KG1 (cell line): ENCODE measurements around the gene SRPX2.

Source experiments
- DNase-seq: peaks from one replicate; lab custom pipeline; 2025; lab: John Stamatoyannopoulos, UW

Gene SRPX2

DNA sequence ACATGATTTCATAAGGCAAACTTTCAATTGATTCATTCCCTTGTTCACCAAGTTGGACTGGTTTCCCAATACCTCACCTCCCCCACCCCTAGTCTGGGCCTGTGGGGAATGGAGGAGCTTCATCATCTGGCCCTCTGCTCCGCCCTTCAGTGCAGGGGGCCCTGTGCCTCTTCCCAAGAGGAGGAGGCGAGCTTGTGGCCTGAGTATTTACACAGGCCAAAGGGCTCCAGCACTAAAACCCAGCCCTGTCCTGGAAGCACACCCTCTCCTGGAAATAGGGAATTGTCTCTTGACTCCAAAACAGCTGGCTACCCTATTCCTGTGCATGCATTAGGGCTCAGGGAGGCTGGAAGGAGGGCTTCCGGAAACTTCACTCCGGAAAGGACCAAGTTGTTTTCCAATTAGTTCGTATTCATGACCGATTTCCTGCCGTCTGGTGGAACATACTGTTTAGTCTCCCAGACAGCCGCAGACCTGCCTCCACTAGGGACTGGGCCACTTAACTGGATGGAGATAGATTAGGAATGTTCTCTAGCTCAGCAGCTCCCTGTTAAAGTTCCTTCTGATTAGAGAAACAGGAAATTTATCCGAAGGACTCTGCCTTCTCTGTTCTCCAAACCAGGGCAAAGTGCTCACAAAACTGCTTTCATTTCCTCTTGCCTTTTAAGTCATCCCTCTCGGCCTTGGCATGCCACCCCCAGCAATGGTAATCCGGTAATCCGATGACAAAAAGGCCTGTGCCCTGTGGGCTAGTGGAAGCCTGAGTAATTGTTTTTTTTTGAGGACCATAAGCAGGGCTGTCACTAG is 5.8 kb downstream of the SRPX2 start:
- DNase-seq = no peak

DNA sequence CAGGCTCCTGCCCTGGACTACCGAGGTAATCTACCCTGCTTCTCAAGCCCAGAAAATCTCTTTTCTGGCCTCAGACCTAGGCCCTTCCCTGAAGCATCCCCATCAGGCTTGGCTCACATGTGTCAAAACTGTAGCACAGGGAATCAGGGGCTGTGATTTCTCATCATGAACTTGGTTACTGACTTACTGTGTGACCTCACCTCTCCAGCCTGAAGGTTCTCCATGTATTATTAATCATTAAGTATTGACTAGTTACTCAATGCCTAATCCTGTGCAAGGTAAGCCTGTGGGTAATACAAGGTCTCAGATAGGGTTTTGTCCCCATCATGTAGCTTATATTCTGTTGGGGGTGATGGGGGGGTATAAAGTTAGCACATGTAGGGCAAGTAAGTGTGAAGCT is 6.8 kb downstream of the SRPX2 start:
- no peak for DNase-seq

DNA sequence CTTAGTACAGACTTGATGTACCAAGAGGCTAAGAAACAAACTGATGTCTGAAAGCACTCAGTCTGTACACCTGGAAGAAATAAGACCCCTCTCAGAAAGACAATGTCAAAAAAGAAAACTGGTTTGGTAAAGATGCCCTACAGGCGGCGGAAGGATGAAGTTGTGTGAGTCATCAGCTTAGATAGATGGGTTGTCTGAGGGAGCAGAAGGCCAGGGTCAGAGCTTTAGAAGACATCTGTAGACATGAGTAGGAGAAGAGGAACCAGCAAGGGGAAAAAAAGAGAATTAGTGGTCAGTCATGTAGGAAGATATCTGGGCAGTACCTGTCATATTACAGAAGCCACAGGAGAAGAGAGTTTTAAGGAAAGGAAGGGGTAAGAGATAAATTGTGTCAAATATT is 8.3 kb downstream of the SRPX2 start:
- DNase-seq = no peak

DNA sequence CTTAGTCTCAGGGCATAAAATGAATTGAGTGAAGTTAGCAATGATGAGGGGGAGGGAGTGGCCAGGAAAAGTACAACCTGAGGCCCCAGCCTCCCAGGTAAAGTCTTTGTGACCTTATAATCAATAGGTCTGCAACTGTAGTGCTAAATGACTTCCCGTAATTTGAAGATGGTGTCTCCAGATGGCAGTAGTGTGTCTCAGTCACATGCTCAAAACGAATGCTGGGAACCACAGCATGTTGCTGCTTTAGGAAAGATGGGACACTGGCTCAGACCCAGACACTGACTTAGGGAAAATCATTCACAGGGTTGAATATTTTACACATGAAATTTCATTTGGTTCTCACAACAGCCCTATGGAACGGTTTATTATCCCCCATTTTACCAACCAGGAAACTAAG is 10.3 kb downstream of the SRPX2 start:
- no peak for DNase-seq

DNA sequence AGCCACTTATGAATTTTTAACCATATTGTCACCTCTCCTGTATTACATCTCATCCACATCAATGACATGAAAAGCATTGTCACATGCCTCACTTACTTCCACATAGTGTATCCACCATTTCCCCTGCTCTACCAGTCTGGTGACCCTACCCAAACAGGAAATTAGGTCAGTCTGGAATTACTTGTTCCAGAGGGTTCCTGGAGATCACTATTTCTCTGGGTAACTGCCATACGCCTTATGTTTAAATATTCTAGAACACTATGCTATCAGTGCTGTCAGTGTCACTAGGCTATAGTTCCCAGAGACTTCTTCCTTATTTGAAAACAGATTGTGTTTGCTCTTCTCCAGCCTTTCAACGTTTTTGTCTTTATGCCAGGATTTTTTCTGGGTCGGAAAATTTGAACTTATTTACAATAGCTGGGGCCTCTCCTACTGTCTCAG is 15.0 kb downstream of the SRPX2 start:
- DNase-seq = no peak

DNA sequence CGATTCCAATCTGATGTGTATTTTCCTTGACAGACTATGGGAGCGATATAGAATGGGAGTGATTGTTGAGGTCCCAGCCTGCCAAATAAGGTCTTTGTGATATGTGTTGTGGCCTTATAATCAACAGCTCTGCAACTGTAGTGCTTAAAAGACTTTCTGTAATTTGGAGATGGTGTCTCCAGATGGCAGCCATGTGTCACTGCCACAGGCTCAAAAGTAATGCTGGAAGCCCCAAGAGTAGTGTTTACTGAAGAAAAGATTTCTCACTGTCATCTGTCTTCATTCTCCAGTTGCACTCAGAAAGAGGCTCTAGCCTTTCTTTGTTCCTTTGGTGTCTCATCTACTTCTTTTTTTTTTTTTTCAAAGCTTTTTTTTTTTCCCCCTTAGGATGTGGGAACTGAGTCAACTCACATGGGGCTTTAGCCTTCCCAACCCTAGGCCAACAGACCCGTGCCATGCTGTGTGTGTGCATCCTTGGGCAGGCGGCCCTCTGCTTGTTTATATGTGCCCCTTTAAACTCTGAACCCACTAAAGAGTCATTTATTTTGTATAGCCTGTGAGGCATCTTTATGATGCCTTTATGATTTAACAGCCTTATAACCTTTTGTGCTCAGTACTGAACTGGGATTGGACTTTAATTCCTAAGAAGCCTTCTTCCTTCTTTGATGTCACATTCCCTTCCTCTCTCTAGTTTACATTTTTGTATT is 15.6 kb downstream of the SRPX2 start:
- DNase-seq = no peak

DNA sequence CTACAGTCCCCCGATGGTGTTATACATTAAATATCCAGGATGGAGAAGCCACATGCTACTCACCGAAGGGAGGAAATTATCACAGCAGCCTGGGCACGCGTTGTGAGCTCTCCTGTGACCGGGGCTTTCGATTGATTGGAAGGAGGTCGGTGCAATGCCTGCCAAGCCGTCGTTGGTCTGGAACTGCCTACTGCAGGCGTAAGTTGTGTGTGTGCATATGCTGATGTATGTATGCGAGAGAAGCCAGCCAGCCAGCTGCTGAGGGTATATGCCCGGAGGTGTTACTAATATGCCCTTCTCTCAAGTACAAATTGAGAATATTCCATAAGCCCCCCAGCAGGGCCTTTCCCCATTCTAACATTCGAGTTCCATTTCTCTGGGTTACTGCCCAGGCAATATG is 18.2 kb downstream of the SRPX2 start:
- no peak for DNase-seq

DNA sequence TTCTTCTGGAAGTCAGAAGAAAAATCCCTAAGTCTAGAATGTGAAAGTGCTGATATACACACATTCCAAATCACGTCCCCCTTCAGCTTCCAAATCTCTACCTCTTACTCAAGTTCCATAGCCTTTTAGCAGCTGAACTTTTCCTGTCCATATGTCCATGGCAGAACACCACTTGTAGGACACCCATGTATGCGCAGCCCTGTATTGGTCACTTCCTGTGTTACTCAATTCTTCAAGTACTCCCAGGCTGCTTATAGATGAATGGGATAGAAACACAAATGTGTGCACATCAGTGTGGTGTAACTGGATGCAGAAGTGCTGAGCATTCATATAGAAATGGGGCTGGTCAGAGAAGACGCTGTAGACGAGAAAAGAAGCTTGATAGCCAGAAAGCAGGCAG is 18.8 kb downstream of the SRPX2 start:
- DNase-seq = no peak

DNA sequence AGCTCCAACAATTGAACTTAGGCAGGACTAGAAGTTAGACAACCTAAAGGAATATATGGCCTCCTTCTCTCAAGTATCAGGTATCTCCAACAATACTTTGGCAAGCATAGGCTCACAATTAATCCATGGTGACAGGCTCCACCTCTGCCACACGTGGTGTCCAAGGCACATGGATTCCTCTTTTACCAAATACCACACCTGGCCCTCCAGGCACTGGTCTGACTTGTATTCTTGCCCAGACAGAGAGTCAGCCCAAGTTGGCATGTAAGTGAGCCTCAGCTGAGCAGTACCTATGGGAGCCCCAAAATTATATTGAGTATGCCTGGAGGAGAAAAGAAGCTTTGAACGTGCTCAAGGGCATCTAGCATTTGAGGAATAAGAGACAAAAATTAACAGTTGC is 19.6 kb downstream of the SRPX2 start:
- DNase-seq = no peak

DNA sequence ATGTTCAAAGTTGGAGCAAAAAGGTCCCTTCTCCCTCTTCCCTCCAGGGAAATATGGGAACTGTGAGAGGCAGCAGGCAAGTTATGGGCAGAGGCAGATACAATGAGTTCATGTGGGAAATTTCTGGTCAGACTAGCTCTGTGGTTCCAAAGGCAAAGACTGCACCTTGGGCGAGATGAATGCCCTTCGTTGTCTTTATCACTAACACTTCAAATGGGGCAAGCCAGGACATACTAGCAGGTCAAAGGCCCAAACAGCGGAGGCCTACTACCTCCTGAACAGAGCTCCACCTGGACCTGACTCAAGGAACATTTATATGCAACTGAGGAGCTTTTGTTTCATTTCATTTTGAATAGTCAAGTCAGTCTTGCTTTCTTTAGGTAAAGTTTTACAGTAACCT is 29.0 kb downstream of the SRPX2 start:
- no peak for DNase-seq

DNA sequence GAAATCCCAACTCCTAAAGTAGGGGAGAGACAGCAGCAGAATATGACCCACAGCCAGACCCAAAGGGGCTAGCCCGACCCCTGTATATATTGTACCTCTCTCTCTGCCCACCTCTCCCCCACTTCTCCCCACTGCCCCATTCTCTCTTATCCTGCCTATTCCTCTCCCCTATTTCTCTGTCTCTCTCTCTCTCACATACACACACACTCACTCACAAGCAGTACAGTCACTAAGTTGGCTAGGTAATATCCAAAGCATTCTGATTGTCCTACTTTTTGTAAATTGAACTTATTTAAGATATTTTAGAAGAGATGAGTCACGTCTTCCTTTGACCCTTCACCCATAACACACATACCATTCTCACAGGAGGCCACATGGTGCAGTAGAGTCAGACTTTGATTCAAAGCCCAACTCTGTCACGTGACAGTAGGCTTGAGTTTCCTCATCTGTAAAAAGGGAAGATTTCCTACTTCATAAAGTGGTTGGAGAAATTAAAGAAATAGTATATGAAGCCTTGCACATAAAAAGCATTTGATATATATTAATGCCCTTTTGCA is 29.5 kb downstream of the SRPX2 start:
- no peak for DNase-seq

DNA sequence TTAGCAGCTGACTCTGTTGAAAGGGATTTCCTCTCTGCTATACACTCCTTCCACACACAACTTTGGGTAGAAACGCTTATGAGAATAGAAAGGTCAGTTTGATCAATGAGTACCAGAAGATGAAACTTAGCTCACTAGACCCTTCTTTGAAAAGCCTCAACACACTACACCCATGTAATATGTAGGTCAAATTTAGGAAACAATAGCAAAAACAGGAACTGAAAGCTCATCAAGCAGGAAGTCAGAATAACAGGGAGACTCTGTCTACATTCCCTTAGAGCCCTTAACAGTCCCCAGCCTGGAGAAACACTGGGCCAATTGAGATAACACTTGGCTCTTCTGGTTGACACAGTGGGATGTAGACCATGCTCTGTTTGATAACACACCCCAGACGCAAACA is 30.7 kb downstream of the SRPX2 start:
- DNase-seq = no peak

DNA sequence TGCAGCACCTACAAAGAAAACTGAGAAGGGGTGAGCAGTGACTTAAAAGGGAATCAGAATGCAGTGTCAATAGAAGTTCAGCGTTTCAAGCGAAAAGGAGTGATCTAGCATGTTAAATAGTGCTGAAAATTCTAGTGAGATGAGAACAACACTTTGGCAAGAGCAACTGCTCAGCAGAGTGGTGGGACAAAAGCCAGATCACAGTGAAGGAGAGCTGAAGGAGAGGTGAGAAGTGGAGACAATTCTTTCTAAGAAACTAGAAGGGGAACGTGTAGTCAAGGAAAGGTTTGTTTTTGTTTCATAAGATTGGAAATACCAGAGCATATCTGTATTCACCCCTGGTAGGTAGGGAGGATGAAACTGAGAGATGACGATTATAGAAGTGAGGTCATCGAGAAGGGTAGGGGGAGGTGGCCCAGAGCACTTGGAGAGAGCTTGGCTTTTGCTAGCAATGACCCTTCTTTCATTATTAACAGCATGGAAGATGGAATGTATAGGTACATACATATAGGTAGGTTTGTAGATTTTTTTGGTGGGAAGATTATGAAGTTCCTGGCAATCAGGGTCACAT is 33.7 kb downstream of the SRPX2 start:
- DNase-seq = no peak

DNA sequence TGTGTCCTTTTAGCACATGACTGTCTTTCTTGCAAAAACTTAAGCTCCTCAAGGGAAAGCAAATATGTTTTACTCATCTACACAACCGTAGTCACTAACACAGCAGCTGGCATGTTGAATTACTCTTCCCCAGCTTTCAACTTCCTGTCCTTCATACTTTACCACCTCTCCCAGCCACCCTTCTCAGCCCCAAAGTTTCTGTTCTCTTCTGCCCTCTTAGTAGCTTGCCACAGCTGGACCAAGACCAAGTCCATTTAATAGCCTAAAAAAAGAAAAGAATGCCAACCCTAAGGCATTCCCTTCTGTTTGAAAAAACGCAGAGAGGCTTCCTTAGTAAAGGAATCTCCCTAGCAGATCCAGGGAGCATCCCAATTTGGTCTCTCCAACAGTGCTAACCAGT is 36.8 kb downstream of the SRPX2 start:
- DNase-seq = no peak

DNA sequence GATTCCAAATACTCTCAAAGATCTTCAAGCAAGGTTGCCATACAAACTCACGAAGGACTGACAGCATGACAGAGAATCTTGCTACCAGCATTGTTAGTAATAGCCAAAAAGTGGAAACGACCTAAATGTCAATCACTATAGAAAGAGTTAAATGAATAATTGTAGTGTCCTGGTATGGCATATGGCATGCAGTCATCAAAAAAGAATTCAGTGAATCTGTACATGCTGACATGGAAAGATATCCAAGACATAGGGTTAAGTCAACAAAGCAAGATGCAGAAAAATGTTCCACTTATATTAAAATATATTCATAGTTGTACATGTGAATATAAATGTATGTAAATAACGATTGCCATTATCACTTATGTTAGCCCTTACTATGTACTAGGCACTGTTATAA is 37.6 kb downstream of the SRPX2 start:
- DNase-seq = no peak

DNA sequence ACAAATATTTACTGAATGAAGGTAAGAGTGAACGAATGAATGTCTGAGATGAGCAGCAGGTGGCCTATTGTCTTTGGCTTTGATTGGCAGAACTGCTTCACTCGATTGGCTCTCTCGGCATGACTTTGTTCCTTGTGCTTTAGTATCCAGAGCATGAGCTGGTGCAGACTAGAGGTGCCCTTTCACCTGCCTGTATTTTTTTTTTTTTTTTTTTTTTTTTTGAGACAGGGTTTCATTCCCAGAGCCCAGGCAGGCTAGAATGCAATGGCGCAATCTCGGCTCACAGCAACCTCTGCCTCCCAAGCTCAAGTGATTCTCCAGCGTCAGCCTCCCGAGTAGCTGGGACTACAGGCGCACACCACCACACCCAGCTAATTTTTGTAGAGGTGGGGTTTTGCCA is 38.9 kb downstream of the SRPX2 start:
- no peak for DNase-seq

DNA sequence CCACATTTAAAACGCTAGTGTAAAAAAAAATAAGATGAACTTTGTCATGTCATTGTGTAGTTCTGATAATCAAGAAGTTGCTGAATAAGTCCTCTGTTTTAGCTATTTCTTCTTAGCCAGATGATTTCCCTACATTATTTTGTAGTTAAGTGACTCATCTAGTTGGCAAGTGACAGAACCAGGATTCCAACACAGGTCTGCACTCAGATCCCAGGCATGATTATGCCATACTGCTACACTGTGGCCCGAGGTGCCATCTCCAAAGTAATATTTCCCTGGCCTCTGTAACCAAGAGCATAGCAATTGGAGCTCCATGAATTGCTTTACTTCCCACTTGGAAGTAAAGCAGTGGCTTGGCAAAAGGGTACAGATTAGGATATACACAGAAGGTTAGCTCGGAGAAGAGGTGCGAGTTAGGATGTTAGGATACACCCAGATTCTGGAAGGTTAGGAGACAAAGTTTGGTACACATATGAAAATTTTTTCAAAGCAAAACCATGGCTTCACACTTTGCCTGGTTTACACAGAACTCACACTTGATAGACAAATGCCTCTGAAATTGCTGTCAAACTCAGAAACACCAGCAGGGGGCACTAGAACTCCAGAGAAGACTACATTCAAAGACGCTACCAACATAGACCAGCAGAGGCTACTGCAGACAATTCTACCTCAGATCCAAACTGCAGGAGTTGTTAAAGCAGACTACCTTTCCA is 41.4 kb downstream of the SRPX2 start:
- peak; percentile 38 for DNase-seq

DNA sequence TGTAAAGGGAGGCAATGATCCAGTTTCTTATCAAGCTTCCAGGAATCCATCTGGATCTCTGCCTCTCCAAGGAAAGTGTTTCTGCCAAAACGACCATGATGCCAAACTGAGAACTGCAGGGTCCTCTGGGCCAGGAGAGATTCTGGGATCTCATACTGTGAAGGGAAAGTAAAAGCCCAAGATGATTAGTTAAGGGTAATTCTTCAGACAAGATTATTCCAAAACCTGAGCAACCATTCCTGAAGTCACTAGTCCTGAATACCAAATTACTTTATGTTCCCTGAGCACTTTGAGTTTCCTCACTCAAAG is 42.0 kb downstream of the SRPX2 start:
- DNase-seq = no peak

DNA sequence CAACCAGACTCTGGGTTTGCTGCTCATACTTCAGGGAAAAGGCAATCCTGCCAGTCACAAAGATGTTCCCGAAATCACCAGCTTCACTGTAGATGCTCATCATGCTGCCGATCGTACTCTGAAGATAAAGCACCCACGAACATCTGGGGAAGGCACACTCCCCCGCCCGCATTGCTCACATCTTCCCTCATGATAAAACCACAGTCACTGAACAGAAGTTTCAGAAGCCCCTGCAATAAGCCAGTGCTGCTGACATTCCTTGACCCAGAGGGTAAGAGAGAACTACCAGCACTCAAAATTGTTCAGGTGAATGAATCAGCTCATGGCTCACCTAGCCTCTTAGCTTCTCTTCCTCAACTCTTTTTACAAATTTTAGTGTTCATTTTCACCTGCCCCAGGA is 43.1 kb downstream of the SRPX2 start:
- DNase-seq = no peak

DNA sequence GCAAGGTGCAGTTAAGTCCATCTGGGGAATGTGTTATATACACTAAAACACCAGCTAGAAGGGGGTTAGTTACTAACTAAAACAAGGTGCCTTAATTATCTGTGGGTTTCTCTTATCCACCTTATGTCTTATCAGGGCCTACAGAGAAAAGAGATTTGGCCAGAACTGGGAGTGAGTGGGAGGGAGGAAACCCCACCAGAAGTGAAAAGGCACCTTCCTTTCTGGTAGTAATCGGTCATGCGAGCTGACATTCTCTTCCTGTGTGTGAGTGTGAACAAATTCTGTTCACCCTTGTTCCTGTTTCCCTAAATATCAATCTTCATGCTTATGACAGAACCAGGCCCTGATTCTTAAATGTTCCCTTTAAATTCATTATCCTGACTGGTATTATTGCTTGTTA is 43.5 kb downstream of the SRPX2 start:
- DNase-seq = no peak

DNA sequence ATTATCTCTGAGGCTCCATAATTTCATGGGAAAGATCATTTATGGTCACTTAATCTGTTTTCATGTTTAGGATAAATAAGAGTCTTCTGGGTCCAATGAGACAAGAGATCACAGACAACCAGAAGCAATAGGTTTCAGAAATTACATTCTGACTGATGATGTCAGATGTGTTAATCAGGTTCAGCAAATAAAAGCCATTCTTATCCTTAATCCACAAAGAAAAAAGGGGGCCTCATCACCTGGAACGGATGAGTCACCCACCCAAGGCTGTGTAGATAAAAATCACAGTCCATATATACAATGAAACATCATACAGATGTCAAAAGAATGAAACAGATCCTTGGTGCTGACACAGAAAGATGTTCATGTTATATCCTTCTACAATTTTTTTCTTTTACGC is 51.3 kb downstream of the SRPX2 start:
- no peak for DNase-seq

DNA sequence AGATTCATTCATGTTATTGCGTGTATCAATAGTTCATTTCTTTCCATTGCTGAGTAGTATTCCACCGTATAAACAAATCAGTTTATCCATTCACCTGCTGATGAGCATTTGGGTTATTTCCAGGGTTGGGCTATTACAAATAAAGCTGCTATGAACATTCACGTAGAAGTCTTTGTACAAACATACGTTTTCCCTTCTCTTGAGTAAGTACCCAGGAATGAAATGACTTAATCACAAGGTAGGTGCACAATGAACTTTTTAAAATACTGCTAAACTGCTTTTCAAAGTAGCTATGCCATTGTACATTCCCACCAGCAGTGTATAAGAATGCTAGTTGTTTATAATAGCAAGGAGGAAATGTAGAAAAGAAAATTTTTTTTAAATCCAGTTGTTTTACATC is 52.0 kb downstream of the SRPX2 start:
- no peak for DNase-seq
